Naive thymus-derived CD8-positive, alpha-beta T cell (primary cell): ENCODE measurements around the gene STIL. TPM values are rescaled to one million over a fixed set of nuclear protein-coding genes. Genes with fewer than 3 reads are reported as not detected.
"Not testable (repeated sequence)": the region's sequence is repeated elsewhere in the genome, so short reads cannot be mapped to it uniquely, and the experiment has no call there.

Experiments
- ATAC-seq, 2 donors: fragments of 150-1000 bp; cut with Tn5 transposase in 1 of 2; sonication (Bioruptor Pico), chemical (Tn5 transposase) in 1 of 2; 1 replicate in 1 of 2; 2 replicates in 1 of 2; pipeline ENCODE4 v1.10.0; 2021; ENCODE audit warnings: mild to moderate bottlenecking in 2 of 2, moderate library complexity in 2 of 2
- POLR2A ChIA-PET: fragments of 350-600 bp; sonication (Branson Sonifier 250); formaldehyde crosslinking; loops from one replicate; lab custom pipeline; 2021; ENCODE audit warnings: antibody characterized with exemption; lab: Charles Lee
- DNase-seq, 10 donors: peaks; one replicate each; pipeline versions ENCODE4 v3.0.0 to v3.0.0-alpha.2; 2020 to 2022
- H3K27ac Mint-ChIP-seq, 10 donors: one replicate each; pipeline ENCODE4 v1.8.0; 2020 to 2022; ENCODE audit warnings: mild to moderate bottlenecking in 10 of 10, mixed read lengths in 10 of 10, moderate library complexity in 4 of 10, inconsistent platforms in 1 of 10
- H3K27me3 Mint-ChIP-seq, 5 donors: one replicate each; pipeline ENCODE4 v1.8.0; 2021 to 2022; ENCODE audit warnings: mixed read lengths in 5 of 5
- H3K36me3 Mint-ChIP-seq, 3 donors: one replicate each; pipeline ENCODE4 v1.8.0; 2020 to 2022; ENCODE audit warnings: mixed read lengths in 3 of 3, mild to moderate bottlenecking in 2 of 3, inconsistent platforms in 1 of 3
- H3K4me1 Mint-ChIP-seq, 4 donors: one replicate each; pipeline ENCODE4 v1.8.0; 2021 to 2022; ENCODE audit warnings: mixed read lengths in 4 of 4
- H3K4me3 Mint-ChIP-seq, 10 donors: one replicate each; pipeline ENCODE4 v1.8.0; 2020 to 2022; ENCODE audit warnings: mild to moderate bottlenecking in 10 of 10, mixed read lengths in 10 of 10, moderate library complexity in 6 of 10, inconsistent platforms in 1 of 10
- H3K9me3 Mint-ChIP-seq, 9 donors: one replicate each; pipeline ENCODE4 v1.8.0; 2020 to 2022; ENCODE audit warnings: mixed read lengths in 9 of 9, mild to moderate bottlenecking in 3 of 9, inconsistent platforms in 1 of 9, moderate library complexity in 1 of 9
- polyA plus RNA-seq, 3 donors: library from polyadenylated mRNA; unstranded; fragments of 300-500 nt; fragmentation: Illumina TruSeq; gene quantifications; one replicate each; pipeline ENCODE4 v1.2.3, GENCODE V29; 2021
- total RNA-seq, 8 experiments: library from RNA in 2 of 8; stranded (reverse) in 2 of 8; gene quantifications; one replicate each; pipeline ENCODE4 v1.2.3 and lab custom pipeline; 2021 to 2026

Gene STIL
- total RNA-seq, result 1 to 10 TPM in 1 of 2 experiments, under 1 TPM in 1; 0.85 to 1.3 TPM
- polyA plus RNA-seq, result 1 to 10 TPM in 1 of 3 donors, under 1 TPM in 2; 0.59 to 1.2 (median 0.63) TPM
- total RNA-seq (lab: John Stamatoyannopoulos, UW), result 2.1 to 10.7 (median 3.6) reads per million in 6 experiments

DNA sequence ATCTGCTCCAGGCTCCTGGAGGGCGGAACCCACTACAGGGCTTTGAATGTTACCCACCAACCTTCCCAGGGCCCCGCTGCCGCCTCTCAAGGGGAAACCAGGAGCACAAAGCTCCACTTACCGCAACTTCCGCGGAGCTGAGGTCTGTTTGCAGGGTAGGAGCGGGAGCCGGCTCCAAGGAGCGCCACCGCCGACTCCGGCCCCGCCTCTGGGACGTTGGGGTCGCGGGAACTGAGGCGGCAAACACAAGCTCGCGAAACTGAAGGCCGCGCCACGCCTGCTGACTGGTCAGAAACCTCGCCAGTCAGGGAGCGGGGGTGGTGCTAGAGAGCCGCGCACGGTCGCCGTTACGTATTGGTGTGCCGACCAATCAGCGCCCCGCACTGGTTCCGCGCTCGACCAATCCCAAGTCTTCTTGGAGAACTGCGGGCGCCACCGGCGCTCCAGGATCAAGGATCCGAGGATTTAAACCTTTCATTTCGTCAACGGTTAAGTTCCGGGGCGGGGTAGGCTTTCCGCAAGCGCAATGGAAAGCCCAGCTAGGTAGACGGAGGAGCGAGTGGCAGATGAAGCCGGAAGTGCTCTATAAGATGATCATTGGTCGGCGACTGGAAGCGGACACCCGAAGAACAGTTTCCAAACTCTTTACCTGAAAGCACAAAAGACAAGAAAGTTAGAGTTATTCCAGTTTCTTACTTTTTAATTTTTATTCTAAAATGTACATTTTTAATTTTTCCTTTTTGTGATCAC lies at the start of gene STIL:
STIL (minus strand) TSS at position 233 of the 750 bp plus-strand sequence. CDS start 3,828 bp downstream, outside the sequence.
- Mint-ChIP-seq H3K4me3 (peak within 1 kb of the TSS; percentile 88 to 99 (median 93)), H3K9me3 (no peaks in the 10 kb centered on the region), H3K36me3 (no peaks in the 10 kb centered on the region), H3K27me3 (no peaks in the 10 kb centered on the region), H3K27ac (peak within 1 kb of the TSS; percentile 89 to 99 (median 96)), H3K4me1 (peaks cover 9 to 14% (median 12%) of the 10 kb centered on the region in 4 donors)
- ATAC-seq (peak; percentile 96 to 97), DNase-seq (peak; percentile 91 to 97 (median 94))
- POLR2A ChIA-PET, result interaction anchor here (1.0 to 2.6 kb wide), 4 partner anchors 9 to 20 kb away, joined by 3 to 37 read pairs (median 7); partner anchors contain the start of gene CMPK1

DNA sequence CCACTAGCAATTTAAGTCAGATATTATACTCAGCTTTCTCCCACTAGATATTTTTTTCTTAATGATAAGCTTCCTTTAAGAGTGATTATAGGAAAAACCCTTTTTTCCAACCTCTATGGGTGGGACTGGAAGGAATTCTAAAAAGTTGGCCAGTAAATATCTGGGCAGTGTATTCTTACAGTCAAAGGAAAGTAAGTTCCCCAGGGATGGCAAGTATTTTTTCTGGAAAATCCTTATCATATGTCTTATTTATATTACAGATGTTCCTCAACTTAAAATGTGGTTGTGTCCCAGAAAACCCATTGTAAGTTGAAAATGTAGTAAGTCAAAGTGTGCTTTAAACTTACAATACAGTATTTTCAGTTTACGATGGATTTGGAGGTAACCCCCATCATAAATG lies 48.9 kb upstream of the STIL start:
- Mint-ChIP-seq H3K9me3 (no peaks in the 10 kb centered on the region), H3K27me3 (no peaks in the 10 kb centered on the region), H3K4me3 (no peak overlapping the region), H3K36me3 (peaks cover 0 to 7% (median 0%) of the 10 kb centered on the region in 3 donors), H3K4me1 (peaks cover 7 to 21% (median 13%) of the 10 kb centered on the region in 4 donors), H3K27ac (no peak overlapping the region)
- ATAC-seq, result no peak
- no peak for DNase-seq
- POLR2A ChIA-PET, result no interaction called here

DNA sequence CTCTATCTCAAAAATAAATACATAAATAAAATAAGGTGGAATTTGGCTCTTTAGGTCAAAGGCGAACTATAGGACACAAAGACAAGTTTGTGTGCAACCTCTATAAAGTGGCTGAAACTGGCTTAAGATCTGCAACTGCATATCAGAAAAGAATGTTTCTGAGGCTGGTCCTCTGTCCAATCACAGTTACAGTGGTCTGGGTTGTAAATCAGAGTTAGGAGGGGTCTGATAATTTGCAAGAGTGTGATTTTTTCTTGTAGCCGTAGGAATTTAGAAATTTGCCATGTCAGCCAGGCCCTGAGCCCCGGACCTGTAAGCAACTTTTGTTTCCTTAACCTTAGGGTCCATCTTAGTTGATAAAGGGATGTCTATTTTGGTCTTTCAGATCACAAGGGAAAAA lies 47.4 kb upstream of the STIL start:
- Mint-ChIP-seq H3K27me3 (no peaks in the 10 kb centered on the region), H3K36me3 (peaks cover 0 to 8% (median 0%) of the 10 kb centered on the region in 3 donors), H3K4me1 (peaks cover 7 to 24% (median 15%) of the 10 kb centered on the region in 4 donors), H3K27ac (no peak overlapping the region), H3K9me3 (no peaks in the 10 kb centered on the region), H3K4me3 (no peak overlapping the region)
- no peak for ATAC-seq
- no peak for DNase-seq
- POLR2A ChIA-PET, result no interaction called here

DNA sequence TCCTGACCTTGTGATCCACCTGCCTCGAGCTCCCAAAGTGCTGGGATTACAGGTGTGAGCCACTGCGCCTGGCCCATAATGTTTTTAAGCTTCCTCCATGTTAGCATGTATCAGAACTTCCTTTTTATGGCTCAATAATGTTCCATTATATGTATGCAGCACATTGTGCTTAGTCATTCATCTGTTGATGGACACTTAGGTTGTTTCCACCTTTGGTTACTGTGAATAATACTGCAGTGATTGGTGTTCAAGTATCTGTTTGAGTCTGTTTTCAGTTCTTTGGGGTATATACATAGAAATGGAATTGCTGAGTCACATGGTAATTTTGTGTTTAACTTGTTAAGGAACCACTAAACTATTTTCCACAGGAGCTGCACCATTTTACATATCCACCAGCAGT lies 37.4 kb upstream of the STIL start:
- Mint-ChIP-seq H3K4me3 (no peak overlapping the region), H3K36me3 (peaks cover 0 to 22% (median 0%) of the 10 kb centered on the region in 3 donors), H3K9me3 (no peaks in the 10 kb centered on the region), H3K4me1 (peaks cover 18 to 29% (median 23%) of the 10 kb centered on the region in 4 donors), H3K27ac (peak overlapping the region in 1 of 10 donors; percentile 29), H3K27me3 (no peaks in the 10 kb centered on the region)
- DNase-seq (no peak), ATAC-seq (no peak)
- POLR2A ChIA-PET, result no interaction called here

DNA sequence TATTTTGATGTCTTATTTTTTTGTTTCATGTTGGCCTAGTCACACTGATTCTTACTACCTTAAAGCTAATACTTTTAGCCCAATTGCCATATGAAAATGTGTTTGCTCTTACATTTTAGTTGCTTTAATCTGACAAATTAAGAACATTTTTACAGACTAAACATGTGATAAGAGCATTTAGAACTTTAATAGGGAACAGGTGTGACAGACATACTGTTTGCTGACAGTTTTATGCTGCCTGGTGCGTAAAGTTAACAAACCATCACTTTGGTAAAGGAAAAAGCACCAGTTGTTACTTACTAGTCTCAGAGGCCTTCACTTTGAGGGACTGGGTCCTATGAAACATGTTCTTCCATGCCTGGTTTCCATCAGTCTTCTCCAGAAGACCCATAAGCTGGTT lies 34.3 kb upstream of the STIL start:
- Mint-ChIP-seq H3K27ac (no peak overlapping the region), H3K4me1 (peaks cover 14 to 28% (median 17%) of the 10 kb centered on the region in 4 donors), H3K27me3 (no peaks in the 10 kb centered on the region), H3K4me3 (no peak overlapping the region), H3K9me3 (no peaks in the 10 kb centered on the region), H3K36me3 (peaks cover 0 to 28% (median 2%) of the 10 kb centered on the region in 3 donors)
- no peak for ATAC-seq
- no peak for DNase-seq
- POLR2A ChIA-PET, result no interaction called here

DNA sequence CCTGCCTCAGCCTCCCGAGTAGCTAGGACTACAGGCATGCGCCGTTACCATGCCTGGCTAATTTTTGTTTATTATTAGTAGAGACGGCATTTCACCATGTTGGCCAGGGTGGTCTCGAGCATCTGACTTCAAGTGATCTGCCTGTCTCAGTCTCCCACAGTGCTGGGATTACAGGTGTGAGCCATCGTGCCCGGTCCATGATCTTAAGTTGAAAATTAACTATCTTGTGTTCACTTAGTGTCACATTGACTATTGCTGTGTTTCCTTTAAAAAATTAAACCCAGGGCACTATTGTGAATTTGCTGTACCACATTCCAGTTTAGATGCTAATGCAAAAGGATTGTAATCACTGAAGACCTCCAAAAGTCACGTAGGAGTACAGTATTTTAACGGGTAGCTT lies 33.8 kb upstream of the STIL start:
- peaks cover 0 to 31% (median 2%) of the 10 kb centered on the region in 3 donors for H3K36me3 Mint-ChIP-seq
- H3K4me1 Mint-ChIP-seq, result peaks cover 13 to 24% (median 15%) of the 10 kb centered on the region in 4 donors
- ATAC-seq (no peak), DNase-seq (no peak)
- H3K4me3 Mint-ChIP-seq, result no peak overlapping the region
- no peaks in the 10 kb centered on the region for H3K27me3 Mint-ChIP-seq
- POLR2A ChIA-PET, result no interaction called here
- H3K27ac Mint-ChIP-seq, result peak overlapping the region in 1 of 10 donors; percentile 16
- no peaks in the 10 kb centered on the region for H3K9me3 Mint-ChIP-seq

DNA sequence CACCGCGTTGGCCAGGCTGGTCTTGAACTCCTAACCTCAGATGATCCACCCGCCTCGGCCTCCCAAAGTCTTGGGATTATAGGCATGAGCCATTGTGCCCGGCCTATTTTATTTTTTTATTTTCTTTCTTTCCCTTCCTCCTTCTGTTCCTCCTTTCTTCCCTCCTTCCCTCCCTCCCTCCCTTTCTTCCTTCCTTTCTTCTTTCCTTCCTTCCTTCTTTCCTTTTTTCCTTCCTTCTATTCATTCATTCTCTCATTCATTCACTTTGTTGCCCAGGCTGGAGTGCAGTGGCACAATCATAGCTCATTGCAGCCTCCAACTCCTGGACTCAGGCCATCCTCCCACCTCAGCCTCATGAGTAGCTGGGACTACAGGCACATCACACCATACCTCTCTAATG lies 33.0 kb upstream of the STIL start:
- not testable (repeated sequence) for ATAC-seq

DNA sequence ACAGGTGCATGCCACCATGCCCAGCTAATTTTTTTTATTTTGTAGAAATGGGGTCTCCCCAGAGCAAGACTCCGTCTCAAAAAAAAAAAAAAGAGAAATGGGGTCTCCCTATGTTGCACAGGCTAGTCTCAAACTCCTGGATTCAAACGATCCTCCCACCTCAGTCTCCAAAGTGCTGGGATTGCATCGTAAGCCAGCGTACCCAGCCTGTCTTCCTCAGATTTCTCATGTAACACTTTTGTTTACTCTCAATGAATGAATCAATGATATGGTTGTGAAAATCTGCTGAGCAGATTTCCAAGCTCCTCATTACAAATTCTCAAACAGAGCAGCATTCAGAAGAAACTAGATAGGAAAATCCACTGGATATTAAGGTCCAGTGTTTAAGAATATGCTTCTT lies 26.3 kb upstream of the STIL start:
- Mint-ChIP-seq H3K27ac (peak overlapping the region in 2 of 10 donors; percentile 47 to 57), H3K9me3 (no peaks in the 10 kb centered on the region), H3K27me3 (no peaks in the 10 kb centered on the region), H3K4me1 (peaks cover 0 to 30% (median 21%) of the 10 kb centered on the region in 4 donors), H3K4me3 (no peak overlapping the region), H3K36me3 (peaks cover 0 to 30% (median 2%) of the 10 kb centered on the region in 3 donors)
- DNase-seq (no peak), ATAC-seq (no peak)
- POLR2A ChIA-PET, result no interaction called here

More for the DNA sequence above, 33.0 kb upstream of the STIL start:
- H3K36me3 Mint-ChIP-seq, result peaks cover 0 to 34% (median 2%) of the 10 kb centered on the region in 3 donors
- H3K27me3 Mint-ChIP-seq, H3K27ac Mint-ChIP-seq, H3K4me3 Mint-ChIP-seq, POLR2A ChIA-PET, DNase-seq, H3K9me3 Mint-ChIP-seq: not testable (repeated sequence)
- H3K4me1 Mint-ChIP-seq, result peaks cover 11 to 19% (median 12%) of the 10 kb centered on the region in 4 donors

DNA sequence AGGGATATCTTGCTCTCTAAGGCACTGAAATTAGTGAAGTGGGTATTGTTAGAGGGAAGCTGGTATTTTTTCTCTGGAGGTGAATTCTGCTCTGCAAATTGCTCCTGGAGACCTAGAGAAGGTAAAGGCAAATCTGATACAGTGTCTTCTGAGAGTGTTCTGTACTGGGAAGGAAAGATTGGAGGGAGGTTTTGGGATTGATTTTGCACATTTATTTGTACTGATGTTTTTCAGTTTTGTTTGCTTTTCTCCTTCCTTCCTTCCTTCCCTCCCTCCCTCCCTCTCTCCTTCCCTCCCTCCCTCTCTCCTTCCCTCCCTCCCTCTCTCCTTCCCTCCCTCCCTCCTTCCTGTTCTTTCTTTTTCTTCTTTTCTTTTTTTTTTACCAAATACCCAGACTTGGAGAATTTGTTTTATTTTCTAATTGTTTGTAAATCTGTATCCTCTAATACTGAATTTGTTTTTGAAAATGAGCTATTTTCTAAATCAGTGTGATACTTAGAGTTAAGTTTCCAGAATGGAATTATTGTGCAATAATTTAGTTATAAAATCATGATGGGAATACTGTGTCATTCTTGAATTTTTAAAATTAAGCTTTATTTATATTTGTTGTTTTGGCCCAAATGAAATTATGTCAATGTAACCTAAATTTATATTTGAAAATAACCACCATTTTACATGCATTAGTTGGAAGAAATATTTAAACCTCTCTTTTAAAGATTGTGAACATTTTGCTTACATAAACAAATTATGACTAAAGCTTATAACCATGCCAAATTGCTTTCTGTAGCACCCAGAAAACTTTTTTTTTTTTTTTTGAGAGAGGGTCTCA lies 24.5 kb upstream of the STIL start:
- no peaks in the 10 kb centered on the region for H3K27me3 Mint-ChIP-seq
- no peaks in the 10 kb centered on the region for H3K9me3 Mint-ChIP-seq
- H3K36me3 Mint-ChIP-seq, result peaks cover 0 to 26% (median 1%) of the 10 kb centered on the region in 3 donors
- no peak overlapping the region for H3K27ac Mint-ChIP-seq
- no peak overlapping the region for H3K4me3 Mint-ChIP-seq
- DNase-seq (no peak), ATAC-seq (no peak)
- POLR2A ChIA-PET, result no interaction called here
- peaks cover 0 to 36% (median 28%) of the 10 kb centered on the region in 4 donors for H3K4me1 Mint-ChIP-seq

DNA sequence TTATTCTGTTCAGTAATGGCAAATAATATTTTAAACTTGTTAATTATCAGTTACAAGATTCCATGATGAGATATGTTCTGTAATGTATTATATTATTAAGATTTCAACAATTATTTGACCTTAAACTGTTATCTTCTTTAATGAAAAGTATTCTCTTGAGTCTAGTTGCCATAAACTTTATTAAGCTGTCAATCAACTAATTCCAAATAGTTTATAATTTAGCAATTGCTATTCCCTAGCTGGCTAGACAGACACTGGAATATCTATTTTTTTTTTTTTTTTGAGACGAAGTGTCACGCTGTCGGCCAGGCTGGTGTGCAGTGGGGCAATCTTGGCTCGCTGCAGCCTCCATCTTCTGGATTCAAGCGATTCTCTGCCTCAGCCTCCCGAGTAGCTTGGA lies 23.4 kb upstream of the STIL start:
- H3K4me3 Mint-ChIP-seq, result no peak overlapping the region
- DNase-seq, result no peak
- no peaks in the 10 kb centered on the region for H3K9me3 Mint-ChIP-seq
- no peak overlapping the region for H3K27ac Mint-ChIP-seq
- no peaks in the 10 kb centered on the region for H3K27me3 Mint-ChIP-seq
- ATAC-seq, result no peak
- peaks cover 0 to 18% (median 0%) of the 10 kb centered on the region in 3 donors for H3K36me3 Mint-ChIP-seq
- peaks cover 0 to 36% (median 28%) of the 10 kb centered on the region in 4 donors for H3K4me1 Mint-ChIP-seq
- POLR2A ChIA-PET, result no interaction called here

DNA sequence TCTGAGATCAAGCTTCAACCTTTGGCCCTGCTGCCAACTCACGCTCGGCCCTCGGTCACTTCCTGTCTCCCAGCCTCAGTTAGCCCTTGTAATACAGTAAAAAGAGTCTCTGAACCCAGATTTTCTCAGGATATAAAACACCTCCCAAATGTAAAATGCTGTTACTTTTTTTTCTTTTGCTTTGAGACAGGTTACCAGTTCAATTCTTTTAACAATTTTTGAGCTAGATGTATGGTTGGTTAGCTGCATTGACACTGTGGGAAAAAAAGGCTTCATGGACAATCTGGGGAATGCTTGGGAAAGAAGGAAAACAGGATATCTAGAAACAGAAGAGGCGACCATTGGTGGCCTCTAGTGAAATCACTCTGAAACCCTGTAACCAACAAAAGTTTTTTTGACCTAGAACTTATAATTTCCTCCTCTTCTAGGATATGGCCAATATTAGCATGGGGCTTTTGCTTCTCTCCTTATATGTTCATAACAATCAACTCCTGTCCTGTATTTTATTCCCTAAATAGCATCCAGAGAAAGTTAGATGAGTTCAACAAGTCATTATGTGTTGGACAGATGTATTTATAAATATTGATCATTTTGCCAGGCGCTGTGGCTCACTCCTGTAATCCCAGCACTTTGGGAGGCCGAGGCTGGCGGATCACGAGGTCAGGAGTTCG lies 21.0 kb upstream of the STIL start:
- Mint-ChIP-seq H3K4me3 (peak overlapping the region in 7 of 10 donors; percentile 88 to 95 (median 92)), H3K27ac (peak overlapping the region; percentile 48 to 96 (median 92)), H3K9me3 (no peaks in the 10 kb centered on the region), H3K36me3 (peaks cover 0 to 4% (median 0%) of the 10 kb centered on the region in 3 donors), H3K27me3 (no peaks in the 10 kb centered on the region), H3K4me1 (peaks cover 2 to 28% (median 25%) of the 10 kb centered on the region in 4 donors)
- ATAC-seq (no peak), DNase-seq (no peak)
- POLR2A ChIA-PET, result interaction anchor here (1.1 to 2.3 kb wide), 3 partner anchors 20 to 103 kb away, joined by 3 to 37 read pairs (median 8); partner anchors contain the start of genes FOXD2 and STIL
